ACC112 (cell line): Measurements from ENCODE around the gene MAPK7.

Source experiments
- H2AFZ ChIP-seq: fragments of 200-600 bp; sonication (generic); one replicate; pipeline ENCODE4 v1.6.0; 2017; ENCODE audit warnings: antibody characterized with exemption, low read length; ENCODE audit not compliant: unreplicated experiment
- H3K27ac ChIP-seq: fragments of 200-600 bp; sonication (generic); 2 replicates; pipeline ENCODE4 v1.5.1; 2014; ENCODE audit warnings: low read depth, mild to moderate bottlenecking, antibody characterized with exemption, low read length, moderate library complexity
- H3K27me3 ChIP-seq: fragments of 200-600 bp; sonication (generic); 2 replicates; pipeline ENCODE4 v1.6.1; 2014; ENCODE audit warnings: mild to moderate bottlenecking, antibody characterized with exemption, low read length, moderate library complexity, mixed read lengths; ENCODE audit not compliant: insufficient read depth
- H3K36me3 ChIP-seq: fragments of 200-600 bp; sonication (generic); 2 replicates; pipeline ENCODE4 v1.6.1; 2016; ENCODE audit warnings: mild to moderate bottlenecking, antibody characterized with exemption, low read length, moderate library complexity, mixed read lengths; ENCODE audit not compliant: insufficient read depth
- H3K4me1 ChIP-seq: fragments of 200-600 bp; sonication (generic); one replicate; pipeline ENCODE4 v1.6.1; 2016; ENCODE audit warnings: low read length, mixed read lengths; ENCODE audit not compliant: insufficient read depth, unreplicated experiment, control insufficient read depth
- H3K4me3 ChIP-seq: fragments of 200-600 bp; sonication (generic); 2 replicates; pipeline ENCODE4 v1.5.1; 2014; ENCODE audit warnings: mild to moderate bottlenecking, low read depth, low read length
- H3K79me2 ChIP-seq: fragments of 200-600 bp; sonication (generic); one replicate; pipeline ENCODE4 v1.6.0; 2016; ENCODE audit warnings: low read length; ENCODE audit not compliant: control insufficient read depth, unreplicated experiment, insufficient read depth

Gene MAPK7

GRCh38 chr17:19372439-19372838, 5.9 kb upstream of the MAPK7 start:
- no peaks in the 10 kb centered on the region for H3K36me3 ChIP-seq
- H3K4me3 ChIP-seq = no peak overlapping the region
- no peaks in the 10 kb centered on the region for H3K4me1 ChIP-seq
- no peak overlapping the region for H3K27ac ChIP-seq
- H3K79me2 ChIP-seq = peaks cover 9% of the 10 kb centered on the region
- no peak overlapping the region for H2AFZ ChIP-seq
- H3K27me3 ChIP-seq = no peaks in the 10 kb centered on the region

GRCh38 chr17:19372866-19373504, 5.3 kb upstream of the MAPK7 start:
- Histone ChIP-seq H2AFZ (no peak overlapping the region), H3K4me1 (no peaks in the 10 kb centered on the region), H3K27me3 (no peaks in the 10 kb centered on the region), H3K79me2 (peaks cover 9% of the 10 kb centered on the region), H3K27ac (no peak overlapping the region), H3K4me3 (no peak overlapping the region), H3K36me3 (no peaks in the 10 kb centered on the region)

- H3K36me3 ChIP-seq = no peaks in the 10 kb centered on the region
- H3K27me3 ChIP-seq = no peaks in the 10 kb centered on the region
- H3K4me1 ChIP-seq = no peaks in the 10 kb centered on the region
- H3K4me3 ChIP-seq = no peak overlapping the region
- H3K79me2 ChIP-seq = peaks cover 15% of the 10 kb centered on the region
- no peak overlapping the region for H3K27ac ChIP-seq
- no peak overlapping the region for H2AFZ ChIP-seq
These were observed 4.2 kb upstream of the MAPK7 start for GRCh38 chr17:19374136-19374535.

GRCh38 chr17:19375732-19376131, 2.6 kb upstream of the MAPK7 start:
- H3K4me1 ChIP-seq = peaks cover 11% of the 10 kb centered on the region
- H3K4me3 ChIP-seq = no peak overlapping the region
- H3K79me2 ChIP-seq = peaks cover 31% of the 10 kb centered on the region
- H3K27me3 ChIP-seq = no peaks in the 10 kb centered on the region
- H3K36me3 ChIP-seq = peaks cover 14% of the 10 kb centered on the region; the same call in 1 of the 2 replicates
- H3K27ac ChIP-seq = no peak overlapping the region
- no peak overlapping the region for H2AFZ ChIP-seq

- peak overlapping the region; percentile 96 for H3K27ac ChIP-seq
These were observed 1.5 kb upstream of the MAPK7 start for GRCh38 chr17:19376811-19377210.

GRCh38 chr17:19377602-19378415, 489 bp upstream of the MAPK7 start:
- peak overlapping the region; percentile 96 for H3K27ac ChIP-seq
- no peaks in the 10 kb centered on the region for H3K27me3 ChIP-seq
- H3K4me3 ChIP-seq = peak overlapping the region; percentile 88
- peaks cover 11% of the 10 kb centered on the region for H3K4me1 ChIP-seq
- peak overlapping the region; percentile 77 for H2AFZ ChIP-seq
- peaks cover 49% of the 10 kb centered on the region for H3K79me2 ChIP-seq
- H3K36me3 ChIP-seq = peaks cover 18% of the 10 kb centered on the region; the same call in 1 of the 2 replicates

More at GRCh38 chr17:19376811-19377210, 1.5 kb upstream of the MAPK7 start:
- Histone ChIP-seq H3K36me3 (peaks cover 18% of the 10 kb centered on the region; the same call in 1 of the 2 replicates), H3K4me1 (peaks cover 11% of the 10 kb centered on the region), H3K79me2 (peaks cover 42% of the 10 kb centered on the region), H2AFZ (peak overlapping the region; percentile 77), H3K4me3 (peak overlapping the region; percentile 88), H3K27me3 (no peaks in the 10 kb centered on the region)

- H3K4me1 ChIP-seq = peaks cover 22% of the 10 kb centered on the region
- no peaks in the 10 kb centered on the region for H3K27me3 ChIP-seq
- H3K36me3 ChIP-seq = peaks cover 21% of the 10 kb centered on the region; the same call in 1 of the 2 replicates
- peak overlapping the region; percentile 32 for H2AFZ ChIP-seq
- H3K4me3 ChIP-seq = peak overlapping the region; percentile 88
- peak overlapping the region; percentile 43 for H3K27ac ChIP-seq
- peaks cover 49% of the 10 kb centered on the region for H3K79me2 ChIP-seq
These were observed 1.2 kb downstream of the MAPK7 start for GRCh38 chr17:19379361-19380065.

- peaks cover 33% of the 10 kb centered on the region for H3K4me1 ChIP-seq
- H3K27me3 ChIP-seq = no peaks in the 10 kb centered on the region
- H3K79me2 ChIP-seq = peaks cover 47% of the 10 kb centered on the region
- peaks cover 21% of the 10 kb centered on the region; the same call in 1 of the 2 replicates for H3K36me3 ChIP-seq
- no peak overlapping the region for H2AFZ ChIP-seq
- H3K4me3 ChIP-seq = no peak overlapping the region
- H3K27ac ChIP-seq = no peak overlapping the region
These were observed 2.4 kb downstream of the MAPK7 start for GRCh38 chr17:19380481-19381301.

GRCh38 chr17:19381361-19381740, 3.1 kb downstream of the MAPK7 start:
- Histone ChIP-seq H3K4me3 (no peak overlapping the region), H3K27ac (no peak overlapping the region), H3K79me2 (peaks cover 40% of the 10 kb centered on the region), H3K27me3 (no peaks in the 10 kb centered on the region), H3K4me1 (peaks cover 39% of the 10 kb centered on the region), H3K36me3 (peaks cover 21% of the 10 kb centered on the region; the same call in 1 of the 2 replicates), H2AFZ (no peak overlapping the region)
